Keratinocyte (primary cell): ENCODE measurements around the gene LNPEP. TPM values are rescaled to one million over a fixed set of nuclear protein-coding genes. Genes with fewer than 3 reads are reported as not detected.

Experiments used
- DNase-seq: peaks from one replicate; pipeline ENCODE4 v3.0.0-alpha.2; 2011; ENCODE audit warnings: low read depth, missing footprints, low spot score
- FAIRE-seq: peaks from 2 replicates; lab custom pipeline; 2011; peaks lifted over from hg19 to GRCh38; lab: Jason Lieb, UNC
- H2AFZ ChIP-seq: 2 replicates; pipeline ENCODE4 v1.6.0; 2012; ENCODE audit warnings: low read length, control low read depth, inconsistent platforms; ENCODE audit not compliant: control insufficient read depth
- H3K27ac ChIP-seq: 2 replicates; pipeline ENCODE4 v1.5.1; 2011; ENCODE audit warnings: low read length; ENCODE audit not compliant: control insufficient read depth, insufficient read depth
- H3K27me3 ChIP-seq: 3 replicates; pipeline ENCODE4 v1.6.0; 2011; ENCODE audit warnings: low read length; ENCODE audit not compliant: control insufficient read depth, insufficient read depth; ENCODE audit errors: extremely low read depth
- H3K36me3 ChIP-seq, 2 experiments: 2 replicates in 1 of 2; 3 replicates in 1 of 2; pipeline ENCODE4 v1.5.1; 2011; ENCODE audit warnings: low read length in 2 of 2, mild to moderate bottlenecking in 1 of 2; ENCODE audit not compliant: control insufficient read depth in 2 of 2, insufficient read depth in 2 of 2; ENCODE audit errors: extremely low read depth in 1 of 2
- H3K4me1 ChIP-seq: 3 replicates; pipeline ENCODE4 v1.5.1; 2011; ENCODE audit warnings: low read length; ENCODE audit not compliant: control insufficient read depth, insufficient read depth; ENCODE audit errors: extremely low read depth
- H3K4me2 ChIP-seq: 3 replicates; pipeline ENCODE4 v1.6.0; 2011; ENCODE audit warnings: low read depth, low read length; ENCODE audit not compliant: control insufficient read depth, insufficient read depth; ENCODE audit errors: extremely low read depth
- H3K4me3 ChIP-seq, 3 experiments: fragments of 200-600 bp in 1 of 3; sonication (generic) in 1 of 3; 2 replicates in 2 of 3; 3 replicates in 1 of 3; pipeline ENCODE4 v1.5.1; 2011 to 2016; ENCODE audit warnings: low read length in 3 of 3, mild to moderate bottlenecking in 3 of 3, control low read depth in 2 of 3, inconsistent platforms in 1 of 3, low read depth in 1 of 3, mixed read lengths in 1 of 3, mixed run types in 1 of 3, moderate library complexity in 1 of 3; ENCODE audit not compliant: control insufficient read depth in 2 of 3, insufficient read depth in 2 of 3; ENCODE audit errors: extremely low read depth in 1 of 3
- H3K79me2 ChIP-seq: 2 replicates; pipeline ENCODE4 v1.6.0; 2012; ENCODE audit warnings: low read length; ENCODE audit not compliant: control insufficient read depth, insufficient read depth
- H3K9ac ChIP-seq: 3 replicates; pipeline ENCODE4 v1.6.0; 2011; ENCODE audit warnings: low read length; ENCODE audit not compliant: control insufficient read depth, insufficient read depth; ENCODE audit errors: extremely low read depth
- H3K9me1 ChIP-seq: 3 replicates; pipeline ENCODE4 v1.6.0; 2011; ENCODE audit warnings: low read length; ENCODE audit not compliant: control insufficient read depth, insufficient read depth; ENCODE audit errors: extremely low read depth
- H3K9me3 ChIP-seq: 2 replicates; pipeline ENCODE4 v1.5.1; 2012; ENCODE audit warnings: low read depth, low read length; ENCODE audit not compliant: control insufficient read depth
- H4K20me1 ChIP-seq: 3 replicates; pipeline ENCODE4 v1.6.0; 2011; ENCODE audit warnings: low read length; ENCODE audit not compliant: control insufficient read depth, insufficient read depth; ENCODE audit errors: extremely low read depth
- CTCF ChIP-seq, 3 experiments: IDR thresholded peaks in 1 of 3; conservative IDR thresholded peaks in 1 of 3; optimal IDR thresholded peaks in 1 of 3; 2 replicates in 2 of 3; 3 replicates in 1 of 3; pipeline versions ENCODE3 to v1.5.1; 2011; ENCODE audit warnings: low read length in 3 of 3, mild to moderate bottlenecking in 3 of 3, moderate library complexity in 2 of 3, control low read depth in 1 of 3, inconsistent platforms in 1 of 3; ENCODE audit not compliant: insufficient read depth in 2 of 3; ENCODE audit errors: extremely low read depth in 1 of 3
- EZH2 ChIP-seq: IDR thresholded peaks from one replicate; pipeline ENCODE4 v1.6.1; 2012; ENCODE audit warnings: inconsistent platforms, mild to moderate bottlenecking, low read length, moderate library complexity
- dilution Hi-C: fragments of 300-500 bp; cut with MboI; formaldehyde crosslinking; loops from one replicate; pipeline ENCODE4 v1.7.0; 2020; ENCODE audit warnings: low sequenced_read_pairs; ENCODE audit not compliant: extremely low pct_ligation_motif_present
- polyA plus RNA-seq, 5 experiments: library from polyadenylated mRNA; depleted of rRNA in 3 of 5; stranded (reverse) in 3 of 5; stranded (forward) in 1 of 5; unstranded in 1 of 5; fragments of >200 nt; gene quantifications; 1 replicate in 1 of 5; 2 replicates in 3 of 5; 3 replicates in 1 of 5; pipeline versions ENCODE4 v1.2.1 to v1.2.3, GENCODE V29; 2011 to 2012; ENCODE audit warnings: missing spikeins in 2 of 5, low read depth in 1 of 5, low replicate concordance in 1 of 5

The LNPEP gene
- polyA plus RNA-seq, 1 donor (not counting 4 experiments of a cell fraction or from before 2014, with no cell fraction given), result 26.6 TPM

DNA sequence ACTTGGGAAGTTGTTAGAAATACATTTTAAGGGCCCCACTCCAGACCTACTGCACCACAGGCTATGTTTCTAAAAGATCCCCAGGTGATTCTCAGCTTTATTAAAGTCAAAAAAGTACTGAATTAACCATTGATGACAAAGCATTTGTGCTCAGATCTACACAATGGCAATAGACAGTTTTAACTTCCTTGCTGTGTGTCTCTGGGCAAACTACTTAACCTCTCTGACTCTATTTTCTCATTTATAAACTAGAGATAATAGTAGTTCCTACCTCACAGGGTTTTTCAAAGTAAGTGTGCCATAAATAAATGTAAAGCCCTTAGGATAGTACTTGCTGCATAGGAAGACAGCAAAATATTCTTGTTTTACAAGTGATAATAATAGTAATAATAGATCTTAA is 140.2 kb downstream of the LNPEP start:
- Histone ChIP-seq H3K9ac (no peak overlapping the region), H3K4me3 (no peak overlapping the region), H3K9me3 (no peaks in the 10 kb centered on the region), H3K4me1 (peaks cover under 1% of the 10 kb centered on the region), H3K27me3 (no peaks in the 10 kb centered on the region), H3K4me2 (no peak overlapping the region), H3K36me3 (no peaks in the 10 kb centered on the region), H3K79me2 (no peaks in the 10 kb centered on the region), H4K20me1 (no peaks in the 10 kb centered on the region), H2AFZ (no peak overlapping the region), H3K27ac (no peak overlapping the region), H3K9me1 (no peaks in the 10 kb centered on the region)
- no peak for FAIRE-seq
- dilution Hi-C loops, result no loop called here
- no peak for DNase-seq
- TF ChIP-seq EZH2, result no peak
- no peak for TF ChIP-seq CTCF (optimal IDR thresholded peaks at IDR 0.05 in 1 of 3, IDR thresholded peaks at IDR 0.05 in 1 of 3, conservative IDR thresholded peaks at IDR 0.05 in 1 of 3; ENCODE audit: extremely low read depth in 1 of 3, insufficient read depth in 2 of 3, low read length in 3 of 3)

GRCh38 chr5:97077246-97077645 is 141.4 kb downstream of the LNPEP start:
- no peaks in the 10 kb centered on the region for H3K4me1 ChIP-seq
- H3K79me2 ChIP-seq, result no peaks in the 10 kb centered on the region
- no peak overlapping the region for H3K4me3 ChIP-seq
- H3K9me1 ChIP-seq, result no peaks in the 10 kb centered on the region
- TF ChIP-seq EZH2, result no peak
- no peak for TF ChIP-seq CTCF (optimal IDR thresholded peaks at IDR 0.05 in 1 of 3, IDR thresholded peaks at IDR 0.05 in 1 of 3, conservative IDR thresholded peaks at IDR 0.05 in 1 of 3; ENCODE audit: extremely low read depth in 1 of 3, insufficient read depth in 2 of 3, low read length in 3 of 3)
- no peak for DNase-seq
- H3K27me3 ChIP-seq, result no peaks in the 10 kb centered on the region
- H3K9me3 ChIP-seq, result no peaks in the 10 kb centered on the region
- H3K27ac ChIP-seq, result no peak overlapping the region
- no peak overlapping the region for H3K9ac ChIP-seq
- dilution Hi-C loops, result no loop called here
- H2AFZ ChIP-seq, result no peak overlapping the region
- H3K4me2 ChIP-seq, result no peak overlapping the region
- H4K20me1 ChIP-seq, result no peaks in the 10 kb centered on the region
- no peaks in the 10 kb centered on the region for H3K36me3 ChIP-seq
- no peak for FAIRE-seq
